Measurements from ENCODE around the gene PEX10. TPM values are rescaled to one million over a fixed set of nuclear protein-coding genes. Genes with fewer than 3 reads are reported as not detected.

Gene PEX10
- polyA plus RNA-seq, 1 experiment = 11.9 TPM

GRCh38 chr1:2435746-2436355 is 23.5 kb upstream of the PEX10 start:
- CTCF ChIA-PET = no interaction called here
- TF ChIP-seq, protein P1, sequence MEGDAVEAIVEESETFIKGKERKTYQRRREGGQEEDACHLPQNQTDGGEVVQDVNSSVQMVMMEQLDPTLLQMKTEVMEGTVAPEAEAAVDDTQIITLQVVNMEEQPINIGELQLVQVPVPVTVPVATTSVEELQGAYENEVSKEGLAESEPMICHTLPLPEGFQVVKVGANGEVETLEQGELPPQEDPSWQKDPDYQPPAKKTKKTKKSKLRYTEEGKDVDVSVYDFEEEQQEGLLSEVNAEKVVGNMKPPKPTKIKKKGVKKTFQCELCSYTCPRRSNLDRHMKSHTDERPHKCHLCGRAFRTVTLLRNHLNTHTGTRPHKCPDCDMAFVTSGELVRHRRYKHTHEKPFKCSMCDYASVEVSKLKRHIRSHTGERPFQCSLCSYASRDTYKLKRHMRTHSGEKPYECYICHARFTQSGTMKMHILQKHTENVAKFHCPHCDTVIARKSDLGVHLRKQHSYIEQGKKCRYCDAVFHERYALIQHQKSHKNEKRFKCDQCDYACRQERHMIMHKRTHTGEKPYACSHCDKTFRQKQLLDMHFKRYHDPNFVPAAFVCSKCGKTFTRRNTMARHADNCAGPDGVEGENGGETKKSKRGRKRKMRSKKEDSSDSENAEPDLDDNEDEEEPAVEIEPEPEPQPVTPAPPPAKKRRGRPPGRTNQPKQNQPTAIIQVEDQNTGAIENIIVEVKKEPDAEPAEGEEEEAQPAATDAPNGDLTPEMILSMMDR (IDR thresholded peaks at IDR 0.05; ENCODE audit: low read depth, low read length) = no peak
- POLR2A ChIA-PET = no interaction called here

DNA sequence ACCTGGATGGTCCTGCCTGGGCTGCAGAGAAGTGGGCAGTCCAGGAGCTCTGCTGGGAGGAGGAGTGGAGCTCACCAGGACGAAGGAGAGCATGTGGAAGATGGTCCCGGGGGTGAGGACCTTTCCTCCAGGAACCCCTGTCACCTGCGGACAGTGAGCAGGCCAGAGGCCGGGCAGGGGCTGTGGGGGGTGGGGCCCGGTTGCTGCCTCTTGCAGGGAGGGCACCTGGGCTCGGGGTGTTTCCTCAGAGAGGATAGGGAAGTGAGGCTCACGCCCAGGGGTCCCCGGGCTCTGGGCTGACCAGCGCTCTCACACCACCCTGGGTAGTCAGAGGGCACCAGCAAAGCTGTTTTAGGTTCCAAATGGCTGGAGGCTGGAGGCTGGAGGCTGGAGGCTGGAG is 22.7 kb upstream of the PEX10 start:
- ChIA-PET CTCF (interaction anchor here (0.9 kb wide), 1 partner anchor 113 kb away, joined by 3 read pairs; no protein-coding TSS in a partner anchor), POLR2A (no interaction called here)
- H3K27me3 ChIP-seq (ENCODE audit: control insufficient read depth, insufficient read depth, low read length) = peaks cover 44% of the 10 kb centered on the region
- DNase-seq (ENCODE audit: low read depth, low spot score) = no peak
- TF ChIP-seq, protein P1 (IDR thresholded peaks at IDR 0.05; ENCODE audit: low read depth, low read length) = no peak
- H3K27ac ChIP-seq (ENCODE audit: low read depth, low read length) = no peak overlapping the region
- H3K4me3 ChIP-seq (ENCODE audit: low read depth, low read length) = no peak overlapping the region
- H3K9me3 ChIP-seq (ENCODE audit: control insufficient read depth, insufficient read depth, low read length) = peaks cover 4% of the 10 kb centered on the region

More at GRCh38 chr1:2435746-2436355, 23.5 kb upstream of the PEX10 start:
- Histone ChIP-seq H3K27me3 (ENCODE audit: control insufficient read depth, insufficient read depth, low read length) (peaks cover 38% of the 10 kb centered on the region), H3K4me3 (ENCODE audit: low read depth, low read length) (no peak overlapping the region), H3K27ac (ENCODE audit: low read depth, low read length) (no peak overlapping the region), H3K9me3 (ENCODE audit: control insufficient read depth, insufficient read depth, low read length) (peaks cover 6% of the 10 kb centered on the region; the same call in 1 of the 2 replicates)
- no peak for DNase-seq (ENCODE audit: low read depth, low spot score)

GRCh38 chr1:2433936-2434655 is 21.7 kb upstream of the PEX10 start:
- TF ChIP-seq, protein P1 (IDR thresholded peaks at IDR 0.05; ENCODE audit: low read depth, low read length) = no peak
- peaks cover 13% of the 10 kb centered on the region for H3K9me3 ChIP-seq (ENCODE audit: control insufficient read depth, insufficient read depth, low read length)
- peaks cover 46% of the 10 kb centered on the region for H3K27me3 ChIP-seq (ENCODE audit: control insufficient read depth, insufficient read depth, low read length)
- CTCF ChIA-PET = interaction anchor here (0.9 kb wide), 1 partner anchor 114 kb away, joined by 3 read pairs; no protein-coding TSS in a partner anchor
- no peak overlapping the region for H3K4me3 ChIP-seq (ENCODE audit: low read depth, low read length)
- DNase-seq (ENCODE audit: low read depth, low spot score) = no peak
- POLR2A ChIA-PET = no interaction called here
- no peak overlapping the region for H3K27ac ChIP-seq (ENCODE audit: low read depth, low read length)

GRCh38 chr1:2433196-2433595 is 20.8 kb upstream of the PEX10 start:
- H3K9me3 ChIP-seq (ENCODE audit: control insufficient read depth, insufficient read depth, low read length) = peaks cover 21% of the 10 kb centered on the region
- H3K27me3 ChIP-seq (ENCODE audit: control insufficient read depth, insufficient read depth, low read length) = peaks cover 46% of the 10 kb centered on the region
- ChIA-PET CTCF (no interaction called here), POLR2A (no interaction called here)
- no peak overlapping the region for H3K4me3 ChIP-seq (ENCODE audit: low read depth, low read length)
- TF ChIP-seq, protein P1 (IDR thresholded peaks at IDR 0.05; ENCODE audit: low read depth, low read length) = no peak
- no peak for DNase-seq (ENCODE audit: low read depth, low spot score)
- no peak overlapping the region for H3K27ac ChIP-seq (ENCODE audit: low read depth, low read length)

GRCh38 chr1:2432441-2432844 is 20.1 kb upstream of the PEX10 start:
- POLR2A ChIA-PET = no interaction called here
- H3K27me3 ChIP-seq (ENCODE audit: control insufficient read depth, insufficient read depth, low read length) = peaks cover 46% of the 10 kb centered on the region
- H3K27ac ChIP-seq (ENCODE audit: low read depth, low read length) = no peak overlapping the region
- CTCF ChIA-PET = no interaction called here
- TF ChIP-seq, protein P1 (IDR thresholded peaks at IDR 0.05; ENCODE audit: low read depth, low read length) = no peak
- H3K9me3 ChIP-seq (ENCODE audit: control insufficient read depth, insufficient read depth, low read length) = peaks cover 21% of the 10 kb centered on the region
- DNase-seq (ENCODE audit: low read depth, low spot score) = no peak
- no peak overlapping the region for H3K4me3 ChIP-seq (ENCODE audit: low read depth, low read length)

Measured in AG04450 (cell line).